Measurements from ENCODE around the gene SCYL3.

The SCYL3 gene

DNA sequence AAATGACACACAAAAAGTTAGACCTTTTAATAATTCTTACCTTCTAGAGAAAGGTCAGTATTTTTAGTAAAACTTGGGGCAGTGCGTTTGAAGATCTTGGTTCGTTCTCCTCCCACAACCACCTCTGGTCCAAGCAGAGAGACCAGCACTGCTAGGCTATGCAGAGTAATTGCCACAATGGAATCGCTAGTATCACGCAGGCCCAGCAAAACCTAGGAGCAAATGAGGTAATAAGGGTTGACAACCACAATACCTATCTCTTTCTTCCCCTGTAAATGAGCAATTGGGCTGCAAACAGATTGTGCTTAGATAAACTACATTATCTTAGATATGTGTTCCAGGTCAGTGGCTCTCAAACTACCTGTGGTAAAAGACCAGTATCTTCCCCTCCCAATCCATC lies 34.7 kb downstream of the SCYL3 start:
- H3K36me3 ChIP-seq (ENCODE audit: control insufficient read depth in 5 of 5, insufficient read depth in 5 of 5, low read length in 5 of 5): peaks cover 74 to 95% (median 77%) of the 10 kb centered on the region in 5 donors
- no peaks in the 10 kb centered on the region for H3K27me3 ChIP-seq (ENCODE audit: control insufficient read depth in 5 of 5, insufficient read depth in 4 of 5, low read length in 5 of 5)
- H3K9ac ChIP-seq (ENCODE audit: low read length in 5 of 5): no peak overlapping the region
- H3K4me1 ChIP-seq (ENCODE audit: control insufficient read depth in 5 of 5, insufficient read depth in 5 of 5, low read length in 5 of 5): no peaks in the 10 kb centered on the region
- H3K27ac ChIP-seq (ENCODE audit: low read depth, low read length): no peak overlapping the region
- H3K9me3 ChIP-seq (ENCODE audit: control insufficient read depth in 5 of 5, low read length in 5 of 5): no peaks in the 10 kb centered on the region
- H3K4me3 ChIP-seq (ENCODE audit: low read depth in 1 of 5, low read length in 5 of 5): no peak overlapping the region

GRCh38 chr1:169858467-169858866 lies 35.2 kb downstream of the SCYL3 start:
- Histone ChIP-seq H3K36me3 (ENCODE audit: control insufficient read depth in 5 of 5, insufficient read depth in 5 of 5, low read length in 5 of 5) (peaks cover 73 to 94% (median 77%) of the 10 kb centered on the region in 5 donors), H3K4me1 (ENCODE audit: control insufficient read depth in 5 of 5, insufficient read depth in 5 of 5, low read length in 5 of 5) (no peaks in the 10 kb centered on the region), H3K27ac (ENCODE audit: low read depth, low read length) (no peak overlapping the region), H3K27me3 (ENCODE audit: control insufficient read depth in 5 of 5, insufficient read depth in 4 of 5, low read length in 5 of 5) (no peaks in the 10 kb centered on the region), H3K9me3 (ENCODE audit: control insufficient read depth in 5 of 5, low read length in 5 of 5) (no peaks in the 10 kb centered on the region), H3K4me3 (ENCODE audit: low read depth in 1 of 5, low read length in 5 of 5) (no peak overlapping the region), H3K9ac (ENCODE audit: low read length in 5 of 5) (no peak overlapping the region)

DNA sequence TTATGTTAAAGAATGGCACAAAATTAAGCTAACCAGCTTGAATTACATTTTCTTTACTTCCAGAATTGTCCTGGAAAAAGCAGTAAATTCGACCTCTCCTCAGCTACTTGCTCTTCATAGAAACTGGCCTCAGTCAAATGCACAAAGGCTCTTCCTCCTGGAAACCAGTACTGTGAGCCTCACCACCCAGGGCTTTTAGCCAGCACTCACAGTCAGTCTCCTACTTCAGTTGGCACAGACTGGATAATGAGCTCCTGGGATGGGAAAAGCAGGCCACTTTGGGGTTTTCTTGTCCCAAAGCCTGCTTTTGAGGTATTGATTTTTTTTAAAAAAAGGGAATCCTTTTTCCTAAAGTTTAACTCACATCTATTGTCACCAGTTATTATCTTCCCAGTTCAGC lies 40.4 kb downstream of the SCYL3 start:
- Histone ChIP-seq H3K4me3 (ENCODE audit: low read depth in 1 of 5, low read length in 5 of 5) (no peak overlapping the region), H3K36me3 (ENCODE audit: control insufficient read depth in 5 of 5, insufficient read depth in 5 of 5, low read length in 5 of 5) (peaks cover 42 to 76% (median 67%) of the 10 kb centered on the region in 5 donors), H3K4me1 (ENCODE audit: control insufficient read depth in 5 of 5, insufficient read depth in 5 of 5, low read length in 5 of 5) (peaks cover 0 to 7% (median 5%) of the 10 kb centered on the region in 5 donors), H3K9ac (ENCODE audit: low read length in 5 of 5) (no peak overlapping the region), H3K27me3 (ENCODE audit: control insufficient read depth in 5 of 5, insufficient read depth in 4 of 5, low read length in 5 of 5) (no peaks in the 10 kb centered on the region), H3K9me3 (ENCODE audit: control insufficient read depth in 5 of 5, low read length in 5 of 5) (no peaks in the 10 kb centered on the region), H3K27ac (ENCODE audit: low read depth, low read length) (no peak overlapping the region)

- no peak overlapping the region for H3K9ac ChIP-seq (ENCODE audit: low read length in 5 of 5)
- peaks cover 43 to 72% (median 48%) of the 10 kb centered on the region in 5 donors for H3K36me3 ChIP-seq (ENCODE audit: control insufficient read depth in 5 of 5, insufficient read depth in 5 of 5, low read length in 5 of 5)
- no peak overlapping the region for H3K4me3 ChIP-seq (ENCODE audit: low read depth in 1 of 5, low read length in 5 of 5)
- peaks cover 0 to 7% (median 5%) of the 10 kb centered on the region in 5 donors for H3K4me1 ChIP-seq (ENCODE audit: control insufficient read depth in 5 of 5, insufficient read depth in 5 of 5, low read length in 5 of 5)
- no peaks in the 10 kb centered on the region for H3K27me3 ChIP-seq (ENCODE audit: control insufficient read depth in 5 of 5, insufficient read depth in 4 of 5, low read length in 5 of 5)
- H3K27ac ChIP-seq (ENCODE audit: low read depth, low read length): no peak overlapping the region
- H3K9me3 ChIP-seq (ENCODE audit: control insufficient read depth in 5 of 5, low read length in 5 of 5): no peaks in the 10 kb centered on the region
Measured at GRCh38 chr1:169849346-169850022, 44.2 kb downstream of the SCYL3 start.

GRCh38 chr1:169848456-169848855 lies 45.2 kb downstream of the SCYL3 start:
- Histone ChIP-seq H3K27ac (ENCODE audit: low read depth, low read length) (no peak overlapping the region), H3K9ac (ENCODE audit: low read length in 5 of 5) (peak overlapping the region in 1 of 5 donors; percentile 40), H3K27me3 (ENCODE audit: control insufficient read depth in 5 of 5, insufficient read depth in 4 of 5, low read length in 5 of 5) (no peaks in the 10 kb centered on the region), H3K4me3 (ENCODE audit: low read depth in 1 of 5, low read length in 5 of 5) (no peak overlapping the region), H3K9me3 (ENCODE audit: control insufficient read depth in 5 of 5, low read length in 5 of 5) (no peaks in the 10 kb centered on the region), H3K4me1 (ENCODE audit: control insufficient read depth in 5 of 5, insufficient read depth in 5 of 5, low read length in 5 of 5) (peaks cover 0 to 7% (median 5%) of the 10 kb centered on the region in 5 donors), H3K36me3 (ENCODE audit: control insufficient read depth in 5 of 5, insufficient read depth in 5 of 5, low read length in 5 of 5) (peaks cover 34 to 67% (median 42%) of the 10 kb centered on the region in 5 donors)

DNA sequence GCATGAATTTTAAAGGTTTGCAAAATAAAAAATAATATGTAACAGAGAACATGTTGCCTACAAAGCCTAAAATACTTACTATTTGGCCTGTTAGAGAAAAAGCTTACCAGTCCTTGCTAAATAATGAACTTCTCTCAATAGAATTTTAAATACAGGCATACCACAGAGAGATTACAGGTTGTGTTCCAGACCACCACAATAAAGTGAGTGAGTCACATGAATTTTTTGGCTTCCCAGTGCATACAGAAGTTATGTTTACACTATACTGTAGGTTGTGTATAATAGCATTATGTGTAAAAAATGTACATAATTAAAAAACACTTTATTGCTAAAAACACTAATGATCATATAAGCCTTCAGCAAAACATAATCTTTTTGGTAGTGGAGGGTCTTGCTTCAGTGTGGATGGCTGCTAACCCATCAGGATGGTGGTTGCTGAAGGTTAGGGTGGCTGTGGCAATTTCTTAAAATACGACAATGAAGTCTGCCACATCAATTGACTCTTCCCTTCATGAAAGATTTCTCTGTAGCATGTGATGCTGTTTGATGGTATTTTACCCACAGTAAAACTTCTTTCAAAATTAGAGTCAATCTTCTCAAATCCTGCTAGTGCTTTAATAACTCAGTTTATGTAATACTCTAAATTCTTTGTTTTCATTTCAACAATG lies 48.6 kb downstream of the SCYL3 start:
- H3K27me3 ChIP-seq (ENCODE audit: control insufficient read depth in 5 of 5, insufficient read depth in 4 of 5, low read length in 5 of 5): no peaks in the 10 kb centered on the region
- no peaks in the 10 kb centered on the region for H3K9me3 ChIP-seq (ENCODE audit: control insufficient read depth in 5 of 5, low read length in 5 of 5)
- no peak overlapping the region for H3K9ac ChIP-seq (ENCODE audit: low read length in 5 of 5)
- peaks cover 0 to 7% (median 5%) of the 10 kb centered on the region in 5 donors for H3K4me1 ChIP-seq (ENCODE audit: control insufficient read depth in 5 of 5, insufficient read depth in 5 of 5, low read length in 5 of 5)
- no peak overlapping the region for H3K27ac ChIP-seq (ENCODE audit: low read depth, low read length)
- peaks cover 23 to 46% (median 27%) of the 10 kb centered on the region in 5 donors for H3K36me3 ChIP-seq (ENCODE audit: control insufficient read depth in 5 of 5, insufficient read depth in 5 of 5, low read length in 5 of 5)
- no peak overlapping the region for H3K4me3 ChIP-seq (ENCODE audit: low read depth in 1 of 5, low read length in 5 of 5)

DNA sequence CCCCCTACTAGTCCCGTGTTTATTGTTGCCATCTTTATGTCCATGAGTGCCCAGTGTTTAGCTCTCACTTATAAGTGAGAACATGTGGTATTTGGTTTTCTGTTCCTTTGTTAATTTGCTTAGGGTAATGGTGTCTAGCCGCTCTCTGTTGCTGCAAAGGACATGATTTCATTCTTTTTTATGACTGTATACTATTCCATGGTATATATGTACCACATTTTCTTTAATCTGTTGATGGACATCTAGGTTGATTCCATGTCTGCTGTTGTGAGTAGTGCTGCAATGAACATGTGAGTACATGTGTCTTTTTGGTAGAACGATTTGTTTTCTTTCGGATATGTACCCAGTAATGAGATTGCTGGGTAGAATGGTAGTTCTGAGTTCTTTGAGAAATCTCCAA lies 54.8 kb downstream of the SCYL3 start:
- Histone ChIP-seq H3K9me3 (ENCODE audit: control insufficient read depth in 5 of 5, low read length in 5 of 5) (peaks cover 0 to 5% (median 0%) of the 10 kb centered on the region in 5 donors), H3K27ac (ENCODE audit: low read depth, low read length) (no peak overlapping the region), H3K36me3 (ENCODE audit: control insufficient read depth in 5 of 5, insufficient read depth in 5 of 5, low read length in 5 of 5) (peaks cover 4 to 13% (median 6%) of the 10 kb centered on the region in 5 donors), H3K4me1 (ENCODE audit: control insufficient read depth in 5 of 5, insufficient read depth in 5 of 5, low read length in 5 of 5) (no peaks in the 10 kb centered on the region), H3K9ac (ENCODE audit: low read length in 5 of 5) (no peak overlapping the region), H3K27me3 (ENCODE audit: control insufficient read depth in 5 of 5, insufficient read depth in 4 of 5, low read length in 5 of 5) (no peaks in the 10 kb centered on the region), H3K4me3 (ENCODE audit: low read depth in 1 of 5, low read length in 5 of 5) (no peak overlapping the region)

DNA sequence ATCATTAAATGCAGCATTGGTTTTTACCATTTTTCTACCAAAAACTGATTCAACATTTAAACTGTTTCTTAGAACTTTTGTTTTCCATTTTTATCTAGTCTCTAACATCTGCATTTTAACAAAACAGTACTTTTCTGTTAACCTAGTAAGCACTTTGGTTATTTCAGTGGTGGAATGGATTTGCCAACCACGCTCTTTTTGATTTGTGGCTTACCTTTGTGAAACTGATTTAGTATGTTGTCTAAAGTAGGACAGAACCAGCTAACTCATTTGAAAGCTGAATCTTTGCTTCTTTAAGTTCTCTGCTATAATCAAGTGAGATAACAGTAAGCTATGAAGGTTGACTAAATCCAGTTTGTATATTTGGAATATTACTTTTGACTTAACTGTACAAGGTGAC lies 57.5 kb downstream of the SCYL3 start:
- Histone ChIP-seq H3K9ac (ENCODE audit: low read length in 5 of 5) (no peak overlapping the region), H3K27me3 (ENCODE audit: control insufficient read depth in 5 of 5, insufficient read depth in 4 of 5, low read length in 5 of 5) (no peaks in the 10 kb centered on the region), H3K27ac (ENCODE audit: low read depth, low read length) (no peak overlapping the region), H3K9me3 (ENCODE audit: control insufficient read depth in 5 of 5, low read length in 5 of 5) (peaks cover 0 to 5% (median 0%) of the 10 kb centered on the region in 5 donors), H3K4me3 (ENCODE audit: low read depth in 1 of 5, low read length in 5 of 5) (no peak overlapping the region), H3K4me1 (ENCODE audit: control insufficient read depth in 5 of 5, insufficient read depth in 5 of 5, low read length in 5 of 5) (no peaks in the 10 kb centered on the region), H3K36me3 (ENCODE audit: control insufficient read depth in 5 of 5, insufficient read depth in 5 of 5, low read length in 5 of 5) (peaks cover 4 to 22% (median 8%) of the 10 kb centered on the region in 5 donors)

DNA sequence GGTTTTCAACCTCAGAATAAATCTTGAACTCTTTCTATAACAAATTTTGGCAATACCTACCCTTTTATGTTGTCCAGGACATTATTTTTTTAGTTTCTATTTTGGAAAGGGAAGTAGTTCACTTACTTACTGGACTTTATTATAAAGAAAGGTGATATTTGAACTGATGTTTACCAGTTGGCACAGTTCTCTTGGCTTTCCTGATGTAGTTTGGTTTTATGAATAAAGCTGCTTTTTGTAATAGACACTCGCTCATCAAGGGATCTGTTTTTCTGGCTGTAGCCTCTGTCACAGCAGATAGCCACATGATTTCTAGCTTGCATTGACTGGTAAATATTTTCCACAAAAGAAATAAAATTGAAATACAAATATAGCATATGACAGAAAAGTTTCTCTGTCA lies 58.0 kb downstream of the SCYL3 start:
- no peaks in the 10 kb centered on the region for H3K4me1 ChIP-seq (ENCODE audit: control insufficient read depth in 5 of 5, insufficient read depth in 5 of 5, low read length in 5 of 5)
- H3K27me3 ChIP-seq (ENCODE audit: control insufficient read depth in 5 of 5, insufficient read depth in 4 of 5, low read length in 5 of 5): no peaks in the 10 kb centered on the region
- H3K4me3 ChIP-seq (ENCODE audit: low read depth in 1 of 5, low read length in 5 of 5): no peak overlapping the region
- peaks cover 0 to 5% (median 0%) of the 10 kb centered on the region in 5 donors for H3K9me3 ChIP-seq (ENCODE audit: control insufficient read depth in 5 of 5, low read length in 5 of 5)
- peaks cover 3 to 23% (median 10%) of the 10 kb centered on the region in 5 donors for H3K36me3 ChIP-seq (ENCODE audit: control insufficient read depth in 5 of 5, insufficient read depth in 5 of 5, low read length in 5 of 5)
- H3K9ac ChIP-seq (ENCODE audit: low read length in 5 of 5): no peak overlapping the region
- H3K27ac ChIP-seq (ENCODE audit: low read depth, low read length): no peak overlapping the region

DNA sequence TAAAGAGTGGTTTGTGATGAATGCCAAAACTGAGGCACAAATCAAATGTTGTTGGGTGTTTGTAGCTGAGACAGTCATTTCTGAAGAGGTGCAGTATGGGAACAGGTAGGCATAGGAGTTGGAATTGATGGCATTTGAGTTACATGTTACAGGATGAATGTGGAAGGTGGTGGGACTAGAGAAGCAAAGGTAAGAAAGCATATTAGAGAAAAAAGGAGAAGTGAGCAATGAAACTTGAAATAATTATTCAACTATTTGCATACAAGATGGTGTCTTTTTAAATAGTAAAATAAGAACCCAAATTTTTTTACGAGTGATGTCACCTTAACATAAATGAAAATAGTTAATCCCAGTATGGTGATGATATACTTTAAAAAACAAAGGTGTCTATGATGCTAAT lies 58.8 kb downstream of the SCYL3 start:
- no peaks in the 10 kb centered on the region for H3K4me1 ChIP-seq (ENCODE audit: control insufficient read depth in 5 of 5, insufficient read depth in 5 of 5, low read length in 5 of 5)
- no peak overlapping the region for H3K9ac ChIP-seq (ENCODE audit: low read length in 5 of 5)
- H3K9me3 ChIP-seq (ENCODE audit: control insufficient read depth in 5 of 5, low read length in 5 of 5): peaks cover 0 to 5% (median 0%) of the 10 kb centered on the region in 5 donors
- H3K27me3 ChIP-seq (ENCODE audit: control insufficient read depth in 5 of 5, insufficient read depth in 4 of 5, low read length in 5 of 5): no peaks in the 10 kb centered on the region
- H3K27ac ChIP-seq (ENCODE audit: low read depth, low read length): no peak overlapping the region
- H3K36me3 ChIP-seq (ENCODE audit: control insufficient read depth in 5 of 5, insufficient read depth in 5 of 5, low read length in 5 of 5): peaks cover 9 to 30% (median 14%) of the 10 kb centered on the region in 5 donors
- H3K4me3 ChIP-seq (ENCODE audit: low read depth in 1 of 5, low read length in 5 of 5): no peak overlapping the region
